ENCODE measurements around the gene C22orf31. TPM values are rescaled to one million over a fixed set of nuclear protein-coding genes. Genes with fewer than 3 reads are reported as not detected.

The C22orf31 gene
- total RNA-seq, 1 experiment from 2014 or later = not detected

- no peaks in the 10 kb centered on the region for H3K9me3 ChIP-seq (ENCODE audit: control insufficient read depth in 1 of 2, insufficient read depth in 1 of 2, low read depth in 1 of 2, low read length in 2 of 2)
- ChIA-PET POLR2A (no interaction called here), CTCF (no interaction called here), RAD21 (ENCODE audit: low non-redundant PET in 1 of 2, low total read pairs in 2 of 2, uncharacterized antibody in 2 of 2, unreplicated experiment in 2 of 2) (no interaction called here)
- no peaks in the 10 kb centered on the region for H3K9me2 ChIP-seq (ENCODE audit: insufficient read depth)
- H4K20me1 ChIP-seq (ENCODE audit: insufficient read depth) = no peaks in the 10 kb centered on the region
- H3K9ac ChIP-seq (ENCODE audit: low read length) = no peak overlapping the region
- no peaks in the 10 kb centered on the region for H3K36me3 ChIP-seq (ENCODE audit: control insufficient read depth in 1 of 2, insufficient read depth in 2 of 2, low read length in 2 of 2)
- H3K4me1 ChIP-seq (ENCODE audit: control insufficient read depth in 1 of 2, insufficient read depth in 2 of 2, low read length in 2 of 2) = peaks cover 12 to 16% of the 10 kb centered on the region in 2 experiments
- ATAC-seq (no peak), DNase-seq (ENCODE audit: low read depth, low spot score) (no peak)
- no peaks in the 10 kb centered on the region for H3K79me2 ChIP-seq (ENCODE audit: insufficient read depth, low read length)
- H3K27ac ChIP-seq (ENCODE audit: low read depth, low read length) = no peak overlapping the region
- no TSS peak for BruUV-seq (replicated peaks)
- no peaks in the 10 kb centered on the region for H3K27me3 ChIP-seq (ENCODE audit: insufficient read depth, low read length)
- TF ChIP-seq POLR2AphosphoS5 (IDR thresholded peaks at IDR 0.05; ENCODE audit: low read depth, low read length) (no peak), YY1 (IDR thresholded peaks at IDR 0.05; ENCODE audit: extremely low read depth, insufficient replicate concordance, low read depth, low read length) (no peak), CEBPB (IDR thresholded peaks at IDR 0.05; ENCODE audit: low read depth) (no peak), EZH2phosphoT487 (IDR thresholded peaks at IDR 0.05; ENCODE audit: borderline replicate concordance) (no peak), ZNF274 (IDR thresholded peaks at IDR 0.05; ENCODE audit: low read depth, low read length) (no peak), EGR1 (IDR thresholded peaks at IDR 0.05; ENCODE audit: low read depth) (no peak), EZH2 (IDR thresholded peaks at IDR 0.05) (no peak), POLR2A (IDR thresholded peaks at IDR 0.05; ENCODE audit: borderline replicate concordance, extremely low read depth, insufficient read depth, insufficient read length) (no peak)
- TF ChIP-seq, protein P1, sequence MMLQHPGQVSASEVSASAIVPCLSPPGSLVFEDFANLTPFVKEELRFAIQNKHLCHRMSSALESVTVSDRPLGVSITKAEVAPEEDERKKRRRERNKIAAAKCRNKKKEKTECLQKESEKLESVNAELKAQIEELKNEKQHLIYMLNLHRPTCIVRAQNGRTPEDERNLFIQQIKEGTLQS (IDR thresholded peaks at IDR 0.05) = no peak
- intact Hi-C loops (cut with micrococcal nuclease) = loop anchor here (10.0 kb wide), 1 partner anchor 1384 kb away; no protein-coding TSS in a partner anchor
- no peak overlapping the region for H3K4me3 ChIP-seq (replicated peaks in 1 of 2; ENCODE audit: low read depth in 1 of 2, low read length in 2 of 2)
- no peak overlapping the region for H2AFZ ChIP-seq (ENCODE audit: low read depth, low read length, poor library complexity, severe bottlenecking)
- H3K4me2 ChIP-seq (ENCODE audit: low read length) = no peak overlapping the region
Measured at GRCh38 chr22:29078869-29079207, 17.2 kb upstream of the C22orf31 start.

DNA sequence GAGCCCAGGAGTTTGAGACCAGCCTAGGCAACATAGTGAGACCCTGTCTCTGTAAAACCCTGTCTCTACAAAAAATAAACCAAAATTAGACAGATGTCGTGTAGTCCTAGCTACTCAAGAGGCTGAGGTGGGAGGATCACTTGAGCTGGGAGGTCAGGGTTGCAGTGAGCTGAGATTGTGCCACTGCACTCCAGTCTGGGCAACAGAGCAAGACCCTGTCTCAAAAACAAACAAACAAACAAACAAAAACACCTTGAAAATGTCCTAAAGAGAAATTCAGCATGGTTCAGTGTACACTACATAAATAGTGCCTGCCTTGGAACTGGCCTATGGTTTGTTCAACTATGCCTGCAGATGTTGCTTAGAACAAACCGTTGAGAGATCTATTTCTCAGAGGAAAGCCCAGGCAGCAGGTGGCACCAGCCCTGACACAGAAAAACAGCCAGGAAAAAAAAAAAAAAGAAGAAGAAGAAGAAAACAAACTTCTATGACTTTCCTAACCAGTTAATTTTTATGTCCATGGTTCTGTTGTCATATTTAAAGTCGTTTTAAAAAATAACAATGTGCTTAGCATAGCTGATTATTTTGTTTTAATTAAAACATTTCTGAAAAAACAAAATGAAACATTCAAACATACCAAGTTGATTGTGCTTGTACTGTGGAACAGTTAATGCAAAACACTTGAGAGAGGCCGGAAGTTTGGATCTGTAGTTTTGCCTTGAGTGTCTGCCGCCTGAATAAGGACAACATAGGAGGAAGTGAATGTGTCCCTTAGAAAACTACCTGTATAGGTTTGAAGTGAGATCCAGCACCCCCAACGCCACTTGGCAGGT is 16.6 kb upstream of the C22orf31 start:
- no peaks in the 10 kb centered on the region for H3K9me3 ChIP-seq (ENCODE audit: control insufficient read depth in 1 of 2, insufficient read depth in 1 of 2, low read depth in 1 of 2, low read length in 2 of 2)
- no peak overlapping the region for H3K27ac ChIP-seq (ENCODE audit: low read depth, low read length)
- H3K9me2 ChIP-seq (ENCODE audit: insufficient read depth) = no peaks in the 10 kb centered on the region
- no TSS peak for BruUV-seq (replicated peaks)
- no peak overlapping the region for H3K4me3 ChIP-seq (replicated peaks in 1 of 2; ENCODE audit: low read depth in 1 of 2, low read length in 2 of 2)
- no peaks in the 10 kb centered on the region for H3K79me2 ChIP-seq (ENCODE audit: insufficient read depth, low read length)
- intact Hi-C loops (cut with micrococcal nuclease) = loop anchor here (10.0 kb wide), 1 partner anchor 1383 kb away; no protein-coding TSS in a partner anchor
- H2AFZ ChIP-seq (ENCODE audit: low read depth, low read length, poor library complexity, severe bottlenecking) = no peak overlapping the region
- no peak overlapping the region for H3K4me2 ChIP-seq (ENCODE audit: low read length)
- H3K36me3 ChIP-seq (ENCODE audit: control insufficient read depth in 1 of 2, insufficient read depth in 2 of 2, low read length in 2 of 2) = no peaks in the 10 kb centered on the region
- H3K9ac ChIP-seq (ENCODE audit: low read length) = no peak overlapping the region
- no peaks in the 10 kb centered on the region for H4K20me1 ChIP-seq (ENCODE audit: insufficient read depth)
- ChIA-PET POLR2A (no interaction called here), RAD21 (ENCODE audit: low non-redundant PET in 1 of 2, low total read pairs in 2 of 2, uncharacterized antibody in 2 of 2, unreplicated experiment in 2 of 2) (no interaction called here), CTCF (no interaction called here)
- DNase-seq (ENCODE audit: low read depth, low spot score) = no peak
- no peaks in the 10 kb centered on the region for H3K27me3 ChIP-seq (ENCODE audit: insufficient read depth, low read length)
- peaks cover 13 to 16% of the 10 kb centered on the region in 2 experiments for H3K4me1 ChIP-seq (ENCODE audit: control insufficient read depth in 1 of 2, insufficient read depth in 2 of 2, low read length in 2 of 2)
- ATAC-seq = no peak
- TF ChIP-seq ZFX (IDR thresholded peaks at IDR 0.05) (no peak), TCF7L2 (IDR thresholded peaks at IDR 0.05; ENCODE audit: borderline replicate concordance, extremely low read depth, insufficient read depth, insufficient read length) (no peak), EZH2phosphoT487 (IDR thresholded peaks at IDR 0.05; ENCODE audit: borderline replicate concordance) (no peak), SRF (IDR thresholded peaks at IDR 0.05; ENCODE audit: low read depth) (no peak), POLR2A (IDR thresholded peaks at IDR 0.05; ENCODE audit: borderline replicate concordance, extremely low read depth, insufficient read depth, insufficient read length) (no peak), SP1 (IDR thresholded peaks at IDR 0.05; ENCODE audit: low read depth) (no peak), JUND (IDR thresholded peaks at IDR 0.05) (no peak), REST (IDR thresholded peaks at IDR 0.05; ENCODE audit: low read depth) (no peak), EZH2 (IDR thresholded peaks at IDR 0.05) (no peak), ZNF274 (IDR thresholded peaks at IDR 0.05; ENCODE audit: low read depth, low read length) (no peak), EGR1 (IDR thresholded peaks at IDR 0.05; ENCODE audit: low read depth) (no peak), RAD21 (IDR thresholded peaks at IDR 0.05; ENCODE audit: low read depth) (no peak), POLR2AphosphoS5 (IDR thresholded peaks at IDR 0.05; ENCODE audit: low read depth, low read length) (no peak)
- TF ChIP-seq, protein P2, sequence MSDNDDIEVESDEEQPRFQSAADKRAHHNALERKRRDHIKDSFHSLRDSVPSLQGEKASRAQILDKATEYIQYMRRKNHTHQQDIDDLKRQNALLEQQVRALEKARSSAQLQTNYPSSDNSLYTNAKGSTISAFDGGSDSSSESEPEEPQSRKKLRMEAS (IDR thresholded peaks at IDR 0.05) = no peak

All from HCT116 (cell line).